Right cardiac atrium (tissue), 5 donors: Measurements from ENCODE around the gene ESR2. TPM values are rescaled to one million over a fixed set of nuclear protein-coding genes. Genes with fewer than 3 reads are reported as not detected.

Experiments used
- ATAC-seq, 2 donors: fragments of 200-7000 bp; cut with Tn5 transposase; one replicate each; pipeline versions ENCODE4 v1.8.0 to v1.9.1; 2020; ENCODE audit warnings: moderate library complexity in 2 of 2, mild to moderate bottlenecking in 1 of 2
- DNase-seq, 3 donors: peaks; one replicate each; pipeline ENCODE4 v3.0.0-alpha.2; 2020
- H3K27ac ChIP-seq: one replicate; pipeline ENCODE4 v1.5.1; 2013; ENCODE audit warnings: mild to moderate bottlenecking, low read length, control low read depth, moderate library complexity
- H3K27me3 ChIP-seq: one replicate; pipeline ENCODE4 v1.6.1; 2013; ENCODE audit not compliant: control insufficient read depth, insufficient read depth
- H3K4me1 ChIP-seq: one replicate; pipeline ENCODE4 v1.6.1; 2013; ENCODE audit warnings: low read length; ENCODE audit not compliant: control insufficient read depth, insufficient read depth
- H3K4me3 ChIP-seq: one replicate; pipeline ENCODE4 v1.5.1; 2013; ENCODE audit warnings: low read length, control low read depth
- H3K9me3 ChIP-seq: one replicate; pipeline ENCODE4 v1.6.1; 2013; ENCODE audit warnings: low read length; ENCODE audit not compliant: control insufficient read depth
- WGBS: extraction: QIAGEN DNeasy Blood & Tissue Kit; methylation state at CpG from one replicate; pipeline ENCODE4 v1.1.7; 2013; 5-methylcytosine and 5-hydroxymethylcytosine counted together
- intact Hi-C, 4 donors: fragments of 100-400 bp; cut with DNase I; formaldehyde crosslinking; loops; one replicate each; pipeline versions ENCODE4 v1.11.0 to v1.14.0; 2022 to 2023
- polyA plus RNA-seq: library from polyadenylated mRNA; stranded (reverse); fragments of 200-250 nt; gene quantifications from one replicate; pipeline ENCODE4 v1.2.3, GENCODE V29; 2013
- total RNA-seq, 4 donors: library from RNA; stranded (reverse); fragmentation: NEBNext Ultra II Directional; extraction: Animal tissue kit (Norgen Biotek cat#: 25700); gene quantifications; one replicate each; pipeline ENCODE4 v1.2.1, GENCODE V29; 2021
- donor health status: healthy with polysubstance abuse.
- donor health status: DM: no; HTN: yes; CAD: no.
- donor health status: DM: no; HTN: no; CAD: no.
- donor health status: DM: no; HTN: yes; CAD: no; lungs with severe emphysema.
- donor health status: DM: yes; HTN: yes; CAD: no.

The ESR2 gene
- total and polyA plus RNA-seq, 5 donors: 0.11 to 0.60 (median 0.32) TPM

DNA sequence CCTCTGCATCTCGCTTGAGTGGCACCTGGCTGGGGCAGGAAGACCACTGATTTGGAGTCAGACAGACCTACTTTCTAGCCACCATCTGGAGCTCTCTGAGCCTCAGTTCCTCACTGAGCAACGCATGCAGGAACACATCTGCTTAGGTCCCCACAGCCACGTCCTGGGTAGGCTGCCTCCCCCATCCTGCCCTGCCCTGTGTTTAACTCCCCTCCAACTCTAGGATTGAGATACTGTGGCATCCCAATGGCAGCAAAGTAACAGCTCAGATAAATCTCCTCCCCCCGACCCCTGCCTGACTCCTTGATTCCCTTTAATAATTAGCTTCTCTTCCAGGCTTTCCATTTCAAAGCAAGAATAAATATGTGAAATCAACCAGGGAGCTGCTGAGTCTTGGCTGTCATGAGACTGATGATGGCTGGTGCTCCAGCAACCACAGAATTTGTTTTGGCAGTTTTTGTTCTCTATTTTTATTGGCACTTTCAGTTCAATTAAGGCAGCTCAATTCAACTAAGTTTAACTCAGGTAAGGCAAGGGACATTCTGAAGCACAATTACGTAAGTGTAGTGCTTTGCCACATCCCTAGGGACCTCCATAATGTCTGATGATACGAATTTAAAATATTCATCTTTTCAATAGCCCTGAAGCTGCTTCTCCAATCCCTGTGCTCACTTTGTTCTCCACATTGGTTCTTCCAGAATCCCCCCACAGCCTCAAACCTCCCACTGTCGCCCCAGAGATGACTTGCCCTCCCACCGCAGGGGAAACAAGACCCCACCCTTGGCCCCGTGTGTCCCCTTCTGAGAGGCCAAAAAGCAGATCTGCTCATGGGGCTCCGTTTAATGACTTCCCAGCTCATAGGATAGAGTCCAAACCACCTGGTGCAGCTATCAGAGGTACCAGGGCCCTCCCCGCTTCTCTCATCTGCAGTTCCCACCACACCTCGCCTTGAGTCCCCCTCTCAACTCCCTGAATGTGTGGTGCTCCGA, 58.2 kb downstream of the ESR2 start:
- H3K9me3 ChIP-seq: no peaks in the 10 kb centered on the region
- ATAC-seq: no peak
- intact Hi-C loops: no loop called here
- H3K27ac ChIP-seq: no peak overlapping the region
- H3K4me3 ChIP-seq: no peak overlapping the region
- no peaks in the 10 kb centered on the region for H3K4me1 ChIP-seq
- DNase-seq: no peak
- no peaks in the 10 kb centered on the region for H3K27me3 ChIP-seq
- whole genome bisulfite sequencing: 65% methylated on average over 13 of the region's 13 CpGs

DNA sequence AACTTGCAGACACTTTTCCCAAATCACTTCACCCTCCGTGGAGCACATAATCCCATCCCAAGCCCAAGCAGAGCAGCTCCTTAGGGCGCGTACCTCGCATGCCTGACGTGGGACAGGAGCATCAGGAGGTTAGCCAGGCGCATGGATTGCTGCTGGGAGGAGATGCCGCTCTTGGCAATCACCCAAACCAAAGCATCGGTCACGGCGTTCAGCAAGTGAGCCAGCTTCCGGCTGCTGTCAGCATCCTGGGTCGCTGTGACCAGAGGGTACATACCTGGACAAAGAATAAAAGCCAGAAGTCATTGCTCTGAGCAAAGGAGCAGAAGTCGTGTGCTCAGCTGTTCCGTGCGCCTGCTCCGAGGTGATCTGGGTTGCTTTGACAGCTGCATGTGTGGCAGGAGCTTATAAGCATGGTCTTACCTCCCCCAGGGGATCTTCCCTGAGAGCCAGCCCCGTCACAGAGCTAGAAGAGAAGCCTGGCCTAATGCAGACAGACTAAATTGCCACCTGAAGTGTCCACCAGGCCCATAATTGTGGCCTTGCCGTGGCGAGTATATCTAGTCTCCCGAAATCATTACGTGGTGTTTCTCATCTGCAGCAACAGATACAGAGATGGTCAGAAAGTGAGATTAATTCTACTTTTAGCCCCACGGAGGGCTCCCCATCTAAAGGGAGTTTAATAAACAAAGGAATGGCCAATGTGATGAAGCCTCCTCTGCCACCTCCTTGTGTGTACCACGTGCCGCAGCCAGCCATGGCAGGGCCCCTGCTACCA, 59.1 kb downstream of the ESR2 start:
- Histone ChIP-seq H3K4me3 (no peak overlapping the region), H3K9me3 (no peaks in the 10 kb centered on the region), H3K27ac (no peak overlapping the region), H3K4me1 (no peaks in the 10 kb centered on the region), H3K27me3 (no peaks in the 10 kb centered on the region)
- intact Hi-C loops: no loop called here
- no peak for ATAC-seq
- WGBS: 55% methylated on average over 24 of the region's 24 CpGs
- DNase-seq: peak in 1 of 3 donors; percentile 51

DNA sequence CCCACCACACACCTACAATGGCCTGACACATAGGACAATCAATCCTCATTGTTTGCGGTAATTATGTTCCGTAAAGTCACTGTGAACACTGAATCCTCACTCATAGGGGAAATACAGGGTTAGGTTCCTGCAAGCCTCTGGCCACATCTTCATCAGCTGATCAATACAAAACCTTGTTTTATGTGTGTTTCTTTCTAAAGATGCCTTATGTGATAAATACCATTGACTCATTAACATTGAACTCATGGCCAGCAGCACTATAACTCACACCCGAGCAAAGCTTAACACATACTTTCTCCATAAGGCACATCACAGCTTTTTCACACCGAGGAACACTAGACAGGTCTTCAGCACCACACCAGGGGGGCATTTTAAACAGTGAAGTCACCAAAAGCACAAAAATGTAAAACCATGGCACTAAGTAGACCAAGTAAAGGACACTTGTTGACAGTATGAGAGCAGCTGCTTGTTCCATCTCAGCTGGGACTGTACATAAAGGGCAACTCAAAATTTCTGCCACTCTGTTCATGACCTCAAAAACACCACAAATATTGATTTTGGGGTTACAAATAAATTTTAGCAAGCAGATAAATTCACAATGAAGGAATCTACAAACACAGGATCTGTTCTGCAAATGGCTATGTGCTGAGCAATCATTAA, 60.5 kb downstream of the ESR2 start:
- intact Hi-C loops: no loop called here
- H3K9me3 ChIP-seq: no peaks in the 10 kb centered on the region
- no peaks in the 10 kb centered on the region for H3K4me1 ChIP-seq
- H3K27me3 ChIP-seq: no peaks in the 10 kb centered on the region
- no peak overlapping the region for H3K4me3 ChIP-seq
- 91% methylated on average over 4 of the region's 4 CpGs for WGBS
- H3K27ac ChIP-seq: no peak overlapping the region
- no peak for DNase-seq
- ATAC-seq: no peak

DNA sequence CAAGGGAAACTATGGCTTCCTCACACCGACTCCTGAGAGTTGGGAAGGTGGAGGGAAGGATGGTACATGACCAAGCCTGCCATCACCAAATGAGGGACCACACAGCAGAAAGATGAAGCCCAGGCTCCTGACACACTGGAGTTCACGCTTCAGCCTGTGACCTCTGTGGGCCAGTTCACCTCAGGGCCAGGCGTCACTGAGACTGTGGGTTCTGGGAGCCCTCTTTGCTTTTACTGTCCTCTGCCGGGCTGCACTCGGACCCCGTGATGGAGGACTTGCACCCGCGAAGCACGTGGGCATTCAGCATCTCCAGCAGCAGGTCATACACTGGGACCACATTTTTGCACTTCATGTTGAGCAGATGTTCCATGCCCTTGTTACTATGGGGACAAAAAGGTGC, 61.2 kb downstream of the ESR2 start:
- Histone ChIP-seq H3K4me1 (no peaks in the 10 kb centered on the region), H3K4me3 (no peak overlapping the region), H3K9me3 (no peaks in the 10 kb centered on the region), H3K27me3 (no peaks in the 10 kb centered on the region), H3K27ac (peak overlapping the region; percentile 71)
- 95% methylated on average over 9 of the region's 9 CpGs for WGBS
- intact Hi-C loops: no loop called here
- ATAC-seq (no peak), DNase-seq (no peak)

DNA sequence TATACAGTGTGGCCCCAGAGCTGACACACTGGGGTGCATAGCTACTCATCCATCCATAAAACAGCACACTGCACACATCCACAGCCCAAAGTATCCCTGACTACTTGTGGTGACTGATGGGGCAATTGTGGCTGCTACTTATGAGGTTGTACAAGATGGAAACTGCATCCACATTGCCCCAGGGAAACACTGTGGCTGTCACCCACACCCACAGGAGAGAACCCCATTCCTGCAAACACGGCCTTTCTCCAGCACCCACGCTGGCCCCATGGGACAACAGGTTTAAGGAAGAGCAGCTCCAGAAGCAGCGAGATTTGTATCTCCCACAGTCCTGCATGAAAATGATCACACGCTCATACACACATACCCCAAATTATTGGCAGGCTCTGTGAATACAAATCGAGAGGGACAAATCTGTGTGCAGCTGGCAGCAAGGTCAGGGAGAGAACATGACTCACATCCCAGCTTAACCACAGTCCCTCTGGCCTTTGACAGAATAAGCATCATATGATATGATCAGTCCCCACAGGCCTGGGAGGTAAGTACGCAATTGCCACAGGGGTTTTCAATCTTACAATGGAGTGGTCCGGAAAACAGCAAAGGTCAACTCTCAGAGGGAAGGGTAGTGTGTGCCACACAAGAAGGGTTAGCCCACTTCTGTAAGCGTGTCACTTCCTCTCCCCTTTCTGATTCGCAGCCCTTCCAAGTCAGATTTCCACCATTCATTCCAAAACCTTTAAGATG, 61.9 kb downstream of the ESR2 start:
- H3K27me3 ChIP-seq: no peaks in the 10 kb centered on the region
- 73% methylated on average over 9 of the region's 9 CpGs for WGBS
- no peak overlapping the region for H3K4me3 ChIP-seq
- peak overlapping the region; percentile 71 for H3K27ac ChIP-seq
- peak; percentile 45 to 71 for ATAC-seq
- DNase-seq: no peak
- intact Hi-C loops: no loop called here
- H3K9me3 ChIP-seq: no peaks in the 10 kb centered on the region
- H3K4me1 ChIP-seq: no peaks in the 10 kb centered on the region

DNA sequence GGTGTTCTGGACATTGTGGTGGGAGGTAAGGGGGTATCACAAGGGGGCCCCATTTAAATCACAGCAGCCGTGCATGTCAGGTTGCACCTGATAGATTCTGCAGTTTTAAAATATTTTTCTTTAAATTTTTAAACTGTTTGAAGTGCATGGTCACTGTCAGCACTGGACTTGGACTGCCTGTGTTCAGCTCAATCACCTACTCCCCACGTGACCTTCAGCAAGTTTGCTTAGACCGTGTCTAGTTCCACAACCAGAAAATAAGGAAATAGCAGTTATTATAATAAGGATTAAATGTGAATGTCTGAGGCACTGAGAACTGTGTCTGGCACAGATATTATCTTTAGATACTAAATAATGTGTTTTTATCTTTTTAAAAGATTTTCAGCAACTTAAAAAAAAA, 64.7 kb downstream of the ESR2 start:
- no peak overlapping the region for H3K4me3 ChIP-seq
- DNase-seq (no peak), ATAC-seq (no peak)
- intact Hi-C loops: no loop called here
- no peaks in the 10 kb centered on the region for H3K9me3 ChIP-seq
- H3K27ac ChIP-seq: no peak overlapping the region
- H3K27me3 ChIP-seq: no peaks in the 10 kb centered on the region
- 88% methylated on average over 3 of the region's 3 CpGs for WGBS
- H3K4me1 ChIP-seq: no peaks in the 10 kb centered on the region

DNA sequence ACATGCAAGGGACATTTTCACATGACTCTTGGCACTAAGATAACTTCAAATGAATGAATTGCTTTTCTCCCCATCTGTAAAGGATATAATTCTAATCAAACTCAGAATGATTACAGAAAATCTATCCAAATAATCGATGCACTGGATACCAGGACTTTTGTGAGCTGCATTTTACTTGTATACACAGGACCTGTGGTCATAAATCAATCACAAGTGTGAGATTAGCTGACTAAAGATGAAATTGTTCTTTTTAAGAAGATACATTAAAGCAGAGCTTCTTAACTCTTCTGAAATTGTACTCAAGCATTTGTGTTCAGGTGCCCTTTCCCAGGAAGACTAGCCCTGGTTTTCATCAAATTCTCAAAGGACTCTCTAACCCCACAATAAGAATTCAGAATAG, 66.3 kb downstream of the ESR2 start:
- Histone ChIP-seq H3K27ac (no peak overlapping the region), H3K27me3 (no peaks in the 10 kb centered on the region), H3K4me1 (no peaks in the 10 kb centered on the region), H3K4me3 (no peak overlapping the region), H3K9me3 (no peaks in the 10 kb centered on the region)
- WGBS: 88% methylated on average over 1 of the region's 1 CpG
- no peak for ATAC-seq
- intact Hi-C loops: no loop called here
- no peak for DNase-seq

DNA sequence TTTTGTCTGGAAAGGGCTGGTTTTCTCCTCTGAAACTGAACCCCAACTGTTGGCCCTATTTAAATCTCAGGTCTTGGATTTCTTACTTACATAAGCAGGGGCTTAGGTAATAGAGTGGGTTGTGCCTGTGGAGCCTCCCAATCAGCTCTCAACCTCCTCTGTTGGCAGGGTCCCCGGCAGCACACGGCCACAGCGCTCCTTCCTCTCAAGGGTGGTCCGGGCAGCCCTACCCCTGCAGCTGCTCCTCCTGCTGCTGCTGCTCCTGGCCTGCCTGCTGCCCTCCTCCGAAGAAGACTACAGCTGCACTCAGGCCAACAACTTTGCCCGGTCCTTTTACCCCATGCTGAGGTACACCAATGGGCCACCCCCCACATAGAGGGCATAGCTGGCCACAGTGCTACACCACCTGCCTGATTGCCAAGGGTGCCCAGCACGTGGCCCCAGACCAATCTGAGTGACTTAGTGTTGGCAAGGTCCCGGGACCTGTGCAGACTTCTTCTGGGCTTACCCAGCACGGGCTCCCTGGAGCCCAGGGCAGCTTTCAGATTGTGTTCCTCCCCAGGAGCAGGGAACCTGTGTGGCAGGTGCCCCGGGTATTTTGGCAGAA, 68.9 kb downstream of the ESR2 start:
- 86% methylated on average over 10 of the region's 10 CpGs for WGBS
- no peak overlapping the region for H3K27ac ChIP-seq
- H3K4me1 ChIP-seq: no peaks in the 10 kb centered on the region
- no peaks in the 10 kb centered on the region for H3K27me3 ChIP-seq
- no peaks in the 10 kb centered on the region for H3K9me3 ChIP-seq
- no peak overlapping the region for H3K4me3 ChIP-seq
- no peak for ATAC-seq
- intact Hi-C loops: no loop called here
- peak in 1 of 3 donors; percentile 54 for DNase-seq

DNA sequence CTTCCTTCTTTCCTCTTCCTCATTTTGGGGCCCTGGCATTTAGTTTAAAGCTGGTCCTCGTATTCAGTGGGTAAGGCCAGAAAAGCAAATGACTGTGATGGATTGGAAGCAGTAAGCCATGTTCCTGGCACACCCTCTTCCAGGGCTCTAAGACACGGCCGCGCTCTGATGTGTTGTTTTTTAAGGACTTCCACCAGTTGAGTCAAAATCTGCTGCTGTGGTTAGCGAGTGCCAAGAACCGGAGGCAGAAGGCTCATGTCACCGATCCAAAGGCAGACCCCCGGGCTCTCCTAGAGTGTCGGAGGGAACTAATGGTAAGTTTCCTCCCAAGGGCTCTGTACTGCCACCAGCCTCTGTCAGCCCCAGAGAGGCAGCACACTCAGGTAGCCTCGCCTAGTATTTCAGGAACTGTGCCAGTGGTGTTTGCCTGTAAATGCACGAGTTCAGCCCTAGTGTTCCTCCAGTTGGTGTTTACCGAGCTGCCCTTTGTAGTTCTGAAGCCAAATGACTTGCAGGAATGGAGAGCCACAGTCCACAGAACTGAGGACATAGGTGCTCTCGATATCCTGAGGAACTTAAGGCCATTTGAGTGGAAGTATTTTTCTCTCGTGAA, 72.7 kb downstream of the ESR2 start:
- H3K27ac ChIP-seq: peak overlapping the region; percentile 78
- ATAC-seq (no peak), DNase-seq (no peak)
- peaks cover 4% of the 10 kb centered on the region for H3K4me1 ChIP-seq
- intact Hi-C loops: no loop called here
- no peak overlapping the region for H3K4me3 ChIP-seq
- no peaks in the 10 kb centered on the region for H3K27me3 ChIP-seq
- WGBS: 83% methylated on average over 14 of the region's 14 CpGs
- H3K9me3 ChIP-seq: no peaks in the 10 kb centered on the region

DNA sequence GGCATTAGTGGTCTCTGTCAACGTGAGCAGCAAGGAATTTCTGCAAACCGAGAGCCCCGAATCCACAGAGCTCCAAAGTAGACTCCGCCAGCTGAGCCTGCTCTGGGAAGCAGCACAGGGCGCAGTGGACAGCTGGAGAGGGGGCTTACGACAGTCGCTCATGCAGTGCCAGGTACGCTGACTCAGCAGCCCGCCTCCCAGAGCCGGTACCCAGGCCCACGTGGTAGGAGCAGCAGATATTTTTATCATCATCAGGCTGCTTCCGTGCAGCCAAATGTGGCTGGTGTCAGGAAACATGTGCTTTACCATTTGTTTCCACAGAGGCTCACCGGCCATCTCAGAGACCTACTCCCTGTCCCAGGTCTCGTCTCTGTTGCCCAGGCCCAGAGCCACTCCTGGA, 73.7 kb downstream of the ESR2 start:
- DNase-seq: peak; percentile 69 to 83 (median 83)
- 42% methylated on average over 14 of the region's 14 CpGs for WGBS
- Histone ChIP-seq H3K9me3 (no peaks in the 10 kb centered on the region), H3K4me3 (no peak overlapping the region), H3K4me1 (peaks cover 4% of the 10 kb centered on the region), H3K27ac (peak overlapping the region; percentile 78), H3K27me3 (no peaks in the 10 kb centered on the region)
- ATAC-seq: peak; percentile 88 to 89
- intact Hi-C loops: no loop called here
